GM10847 (cell line): ENCODE data around the gene ZNF439.

Experiments used
- POLR2A ChIP-seq: IDR thresholded peaks from 2 replicates; pipeline ENCODE4 v1.6.1; 2011; ENCODE audit not compliant: insufficient read length; ENCODE audit errors: extremely low read depth

Gene ZNF439

GRCh38 chr19:11868188-11868587 is 19.7 kb downstream of the ZNF439 start:
- no peak for TF ChIP-seq POLR2A

DNA sequence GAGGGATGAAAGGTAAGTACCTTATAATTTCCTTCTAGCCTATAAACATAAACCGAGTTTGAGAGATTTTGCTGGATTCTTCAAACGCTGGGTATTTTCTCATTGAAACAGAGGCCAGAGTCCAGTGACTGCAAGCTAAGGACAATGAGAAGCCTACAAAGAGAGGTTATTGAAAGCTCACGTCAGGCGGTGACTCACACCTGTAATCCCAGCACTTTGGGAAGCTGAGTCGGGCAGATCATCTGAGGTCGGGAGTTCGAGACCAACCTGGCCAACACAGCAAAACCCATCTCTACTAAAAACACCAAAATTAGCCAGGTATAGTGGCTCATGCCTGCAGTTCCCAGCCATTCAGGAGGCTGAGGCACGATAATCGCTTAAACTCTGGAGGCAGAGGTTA is 24.1 kb downstream of the ZNF439 start:
- no peak for TF ChIP-seq POLR2A

GRCh38 chr19:11873762-11874161 is 25.2 kb downstream of the ZNF439 start:
- no peak for TF ChIP-seq POLR2A

DNA sequence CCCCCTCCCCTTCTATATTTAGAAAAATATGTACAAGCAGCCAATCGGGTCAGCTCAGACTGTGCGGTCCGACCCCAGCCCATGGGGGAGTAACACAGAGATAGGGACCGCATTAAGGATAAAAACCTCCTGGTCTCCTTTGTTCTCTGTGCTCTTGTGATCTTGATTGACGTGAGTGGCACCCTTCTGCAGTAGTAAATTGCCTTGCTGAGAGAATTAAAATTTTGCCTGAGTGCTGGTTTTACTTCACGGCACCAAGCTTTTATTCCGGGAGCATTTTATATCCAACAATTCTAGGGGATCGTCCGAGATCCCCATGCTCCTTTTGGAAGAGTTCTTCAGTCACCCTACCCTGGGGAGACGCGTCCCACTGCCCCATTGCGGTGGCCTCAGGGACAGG is 32.1 kb downstream of the ZNF439 start:
- no peak for TF ChIP-seq POLR2A

GRCh38 chr19:11881151-11881800 is 32.8 kb downstream of the ZNF439 start:
- no peak for TF ChIP-seq POLR2A

DNA sequence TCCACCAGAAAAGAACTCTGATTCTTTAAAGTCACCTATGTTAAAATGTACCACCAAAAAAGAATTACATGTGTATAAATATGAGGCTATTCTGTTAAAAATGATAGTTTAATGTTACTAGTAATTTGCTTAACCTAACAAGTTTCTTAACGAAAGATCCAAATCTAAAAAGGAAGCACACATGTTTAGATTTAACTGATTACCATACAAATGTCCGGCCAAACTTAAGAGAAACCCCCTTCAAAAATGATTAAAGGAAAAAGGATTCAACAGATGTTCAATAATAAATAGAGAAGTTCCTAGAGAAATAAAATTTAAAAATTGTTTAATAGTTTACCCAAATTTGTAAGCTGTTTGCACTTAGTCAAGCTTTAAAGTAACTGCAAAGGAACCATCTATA is 34.1 kb downstream of the ZNF439 start:
- no peak for TF ChIP-seq POLR2A

- no peak for TF ChIP-seq POLR2A
Observed at GRCh38 chr19:11887234-11887610, 38.7 kb downstream of the ZNF439 start.

DNA sequence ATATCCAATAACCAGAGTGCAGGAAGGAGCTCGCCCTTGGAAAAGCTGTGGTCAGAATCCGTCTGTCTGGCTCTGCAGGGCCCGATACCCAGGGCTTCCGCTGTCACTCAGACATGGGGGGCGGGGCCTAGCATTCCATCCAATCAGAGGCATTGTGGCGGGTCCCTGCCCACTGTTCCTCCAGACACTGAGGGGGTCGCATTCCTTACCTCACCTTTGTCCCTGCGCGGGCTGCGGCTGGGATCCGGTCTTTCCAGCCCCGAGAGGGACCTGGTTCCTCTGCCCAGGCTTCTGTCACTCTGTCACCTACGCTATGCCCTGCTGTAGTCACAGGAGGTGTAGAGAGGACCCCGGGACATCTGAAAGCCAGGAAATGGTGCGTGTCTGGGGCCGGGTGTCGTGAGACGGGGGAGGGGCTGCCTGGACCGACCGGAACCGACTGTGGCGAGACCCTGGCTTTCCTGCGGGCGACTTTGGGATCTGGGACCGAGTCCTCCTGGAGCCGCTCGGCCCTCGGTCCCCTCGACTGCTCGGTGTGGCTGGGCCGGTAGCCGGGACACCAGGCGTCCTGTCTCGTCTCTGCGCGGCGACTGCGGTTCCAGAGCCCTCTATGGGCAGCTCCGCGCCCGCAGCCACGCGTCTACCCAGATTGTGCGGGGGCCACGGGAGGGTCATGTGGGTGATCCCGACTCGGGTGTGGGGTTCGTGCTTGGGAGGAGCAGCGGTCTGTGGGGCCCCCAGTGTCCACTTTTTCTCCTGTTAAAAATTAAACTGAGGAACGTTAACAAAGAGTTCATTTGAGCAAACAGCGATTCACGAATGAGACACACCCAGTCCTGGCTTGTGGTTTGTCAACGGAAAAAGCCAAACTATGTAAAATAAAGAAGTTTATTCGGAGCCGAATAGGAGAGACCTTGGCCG is 39.3 kb downstream of the ZNF439 start, which contains the start of gene ZNF69:
ZNF69 (plus strand) TSS at position 172 of the 921 bp plus-strand sequence; CDS start at position 314, 142 bp downstream.
- TF ChIP-seq POLR2A, result no peak

- TF ChIP-seq POLR2A, result no peak
Observed at GRCh38 chr19:11890634-11891033, 42.1 kb downstream of the ZNF439 start.

DNA sequence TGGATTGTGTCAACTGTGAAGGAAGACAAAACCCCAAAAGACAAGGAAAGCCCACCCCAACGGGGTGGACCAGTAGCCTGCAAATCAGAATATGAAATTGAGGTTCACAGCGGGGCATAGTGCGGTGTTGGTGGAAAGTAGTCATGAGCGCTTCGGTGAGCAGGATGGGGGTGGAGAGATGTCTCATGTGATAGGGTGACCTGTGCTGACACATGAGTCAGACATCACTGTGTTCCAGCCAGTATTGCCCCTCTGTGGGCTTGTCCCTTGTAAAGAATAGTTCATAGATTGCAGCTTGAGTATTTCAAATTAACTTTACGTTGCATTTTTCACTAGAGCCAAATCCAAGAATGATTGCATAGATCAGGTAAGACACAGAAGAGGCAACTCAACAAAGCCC is 46.3 kb downstream of the ZNF439 start:
- TF ChIP-seq POLR2A, result no peak

GRCh38 chr19:11902228-11902627 is 53.7 kb downstream of the ZNF439 start:
- TF ChIP-seq POLR2A, result no peak

- no peak for TF ChIP-seq POLR2A
Observed at GRCh38 chr19:11905928-11906327, 57.4 kb downstream of the ZNF439 start.
